Activated CD8-positive, alpha-beta T cell treated with anti-CD3 and anti-CD28 coated beads for 36 hours (primary cell): Measurements from ENCODE around the gene SKAP1. TPM values are rescaled to one million over a fixed set of nuclear protein-coding genes. Genes with fewer than 3 reads are reported as not detected.
A peak's percentile ranks its signal among the peaks of the same experiment; 100 is the strongest.

Experiments
- ATAC-seq: fragments of 200-7000 bp; cut with Tn5 transposase; one replicate; pipeline ENCODE4 v1.10.0; 2021; ENCODE audit warnings: mild to moderate bottlenecking, moderate library complexity
- CTCF ChIA-PET: fragments of 350-600 bp; sonication (Branson Sonifier 250); formaldehyde crosslinking; loops from one replicate; lab custom pipeline; 2021; ENCODE audit warnings: antibody characterized with exemption; lab: Charles Lee
- POLR2A ChIA-PET: fragments of 350-600 bp; sonication (Branson Sonifier 250); formaldehyde crosslinking; loops from one replicate; lab custom pipeline; 2021; ENCODE audit warnings: antibody characterized with exemption; lab: Charles Lee
- DNase-seq: peaks from one replicate; pipeline ENCODE4 v3.0.0-alpha.2; 2020
- H3K27ac Mint-ChIP-seq: one replicate; pipeline ENCODE4 v1.8.0; 2021; ENCODE audit warnings: mild to moderate bottlenecking, mixed read lengths
- H3K27me3 Mint-ChIP-seq: one replicate; pipeline ENCODE4 v1.8.0; 2021; ENCODE audit warnings: mixed read lengths
- H3K36me3 Mint-ChIP-seq: one replicate; pipeline ENCODE4 v1.8.0; 2021; ENCODE audit warnings: low read depth, mixed read lengths
- H3K4me1 Mint-ChIP-seq: one replicate; pipeline ENCODE4 v1.8.0; 2021; ENCODE audit warnings: low read depth, mixed read lengths
- H3K4me3 Mint-ChIP-seq: one replicate; pipeline ENCODE4 v1.8.0; 2021; ENCODE audit warnings: mild to moderate bottlenecking, moderate library complexity, mixed read lengths
- H3K9me3 Mint-ChIP-seq: one replicate; pipeline ENCODE4 v1.8.0; 2021; ENCODE audit warnings: mixed read lengths
- CTCF ChIP-seq: fragments of 200-600 bp; IDR thresholded peaks from one replicate; pipeline ENCODE4 v1.8.0; 2022; ENCODE audit warnings: antibody characterized with exemption, mild to moderate bottlenecking
- intact Hi-C: fragments of 100-400 bp; cut with micrococcal nuclease; formaldehyde crosslinking; loops from one replicate; pipeline ENCODE4 v1.10.0; 2022
- total RNA-seq, 2 experiments: library from RNA; stranded (reverse); gene quantifications; one replicate each; pipeline ENCODE4 v1.2.3, GENCODE V29; 2021

The SKAP1 gene
- total RNA-seq, 2 experiments from 2014 or later = 73.9 to 81.3 TPM

- Mint-ChIP-seq H3K9me3 (peaks cover 6% of the 10 kb centered on the region), H3K4me3 (no peak overlapping the region), H3K36me3 (peaks cover 7% of the 10 kb centered on the region), H3K27ac (no peak overlapping the region), H3K27me3 (no peaks in the 10 kb centered on the region), H3K4me1 (peaks cover 42% of the 10 kb centered on the region)
- ATAC-seq = no peak
- intact Hi-C loops = no loop called here
- ChIA-PET CTCF (interaction anchor here (1.0 to 2.2 kb wide), 2 partner anchors 25 to 79 kb away, joined by 3 to 6 read pairs; no protein-coding TSS in a partner anchor), POLR2A (no interaction called here)
- DNase-seq = no peak
- no peak for TF ChIP-seq CTCF
These were observed 325.6 kb downstream of the SKAP1 start for GRCh38 chr17:48104440-48104839.

- no peak for TF ChIP-seq CTCF
- Mint-ChIP-seq H3K27me3 (no peaks in the 10 kb centered on the region), H3K9me3 (peaks cover 6% of the 10 kb centered on the region), H3K4me1 (peaks cover 38% of the 10 kb centered on the region), H3K27ac (peak overlapping the region; percentile 49), H3K36me3 (peaks cover 8% of the 10 kb centered on the region), H3K4me3 (peak overlapping the region; percentile 98)
- DNase-seq = peak; percentile 73
- POLR2A ChIA-PET = interaction anchor here (0.7 kb wide), 1 partner anchor 706 kb away, joined by 3 read pairs; no protein-coding TSS in a partner anchor
- intact Hi-C loops = no loop called here
- ATAC-seq = no peak
- CTCF ChIA-PET = interaction anchor here (0.7 to 2.2 kb wide), 2 partner anchors 23 to 156 kb away, joined by 3 to 6 read pairs; no protein-coding TSS in a partner anchor
These were observed 327.0 kb downstream of the SKAP1 start for GRCh38 chr17:48102798-48103715.

- Mint-ChIP-seq H3K4me1 (peaks cover 39% of the 10 kb centered on the region), H3K27me3 (no peaks in the 10 kb centered on the region), H3K27ac (peak overlapping the region; percentile 75), H3K4me3 (peak overlapping the region; percentile 98), H3K36me3 (peaks cover 5% of the 10 kb centered on the region), H3K9me3 (peaks cover 6% of the 10 kb centered on the region)
- ChIA-PET CTCF (interaction anchor here (2.2 kb wide), 1 partner anchor 22 kb away, joined by 6 read pairs; no protein-coding TSS in a partner anchor), POLR2A (interaction anchor here (0.7 to 1.0 kb wide), 2 partner anchors 10 to 706 kb away, joined by 3 to 4 read pairs; no protein-coding TSS in a partner anchor)
- no peak for TF ChIP-seq CTCF
- intact Hi-C loops = no loop called here
- DNase-seq = no peak
- no peak for ATAC-seq
These were observed 327.8 kb downstream of the SKAP1 start for GRCh38 chr17:48102043-48102750.

- intact Hi-C loops = no loop called here
- TF ChIP-seq CTCF = no peak
- peak within 1 kb of the TSS; percentile 91 for H3K27ac Mint-ChIP-seq
- H3K4me3 Mint-ChIP-seq = peak within 1 kb of the TSS; percentile 98
- peaks cover 5% of the 10 kb centered on the region for H3K36me3 Mint-ChIP-seq
- peaks cover 40% of the 10 kb centered on the region for H3K4me1 Mint-ChIP-seq
- ATAC-seq (peak; percentile 95), DNase-seq (peak; percentile 98)
- peaks cover 6% of the 10 kb centered on the region for H3K9me3 Mint-ChIP-seq
- CTCF ChIA-PET = interaction anchor here (1.1 to 5.2 kb wide), 4 partner anchors 21 to 75 kb away, joined by 4 to 31 read pairs (median 4); no protein-coding TSS in a partner anchor
- POLR2A ChIA-PET = interaction anchor here (1.0 to 1.3 kb wide), 4 partner anchors 11 to 28 kb away, joined by 3 to 4 read pairs (median 3); no protein-coding TSS in a partner anchor
- H3K27me3 Mint-ChIP-seq = no peaks in the 10 kb centered on the region
These were observed 328.8 kb downstream of the SKAP1 start, which contains the start of gene CBX1 for GRCh38 chr17:48101012-48101720. CBX1 (minus strand) TSS chr17:48101478; CDS start chr17:48077004, 24,474 bp downstream.
